Measurements from ENCODE around the gene TAAR9.
"Not testable (repeated sequence)": the region's sequence is repeated elsewhere in the genome, so short reads cannot be mapped to it uniquely, and the experiment has no call there.

TAAR9 gene

DNA sequence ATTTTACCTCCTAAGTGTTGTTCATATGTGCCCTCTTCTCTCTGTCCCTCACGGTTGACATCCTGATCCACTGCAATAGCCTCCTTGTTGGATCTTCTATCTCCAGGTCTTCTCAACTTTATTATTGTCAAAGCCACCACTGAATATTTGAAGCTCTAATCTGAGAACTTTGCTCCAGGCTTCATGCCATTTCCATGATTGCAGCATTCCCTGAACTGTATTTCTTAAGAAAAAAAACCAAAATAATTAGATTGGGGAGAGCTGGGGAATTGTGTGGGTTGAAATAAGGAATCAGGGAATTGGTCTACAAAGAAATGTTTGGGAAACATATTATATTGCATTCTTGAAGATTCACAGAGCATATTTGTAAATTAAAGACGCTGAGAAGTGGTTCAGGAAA is 22.7 kb upstream of the TAAR9 start:
- DNase-seq = no peak

DNA sequence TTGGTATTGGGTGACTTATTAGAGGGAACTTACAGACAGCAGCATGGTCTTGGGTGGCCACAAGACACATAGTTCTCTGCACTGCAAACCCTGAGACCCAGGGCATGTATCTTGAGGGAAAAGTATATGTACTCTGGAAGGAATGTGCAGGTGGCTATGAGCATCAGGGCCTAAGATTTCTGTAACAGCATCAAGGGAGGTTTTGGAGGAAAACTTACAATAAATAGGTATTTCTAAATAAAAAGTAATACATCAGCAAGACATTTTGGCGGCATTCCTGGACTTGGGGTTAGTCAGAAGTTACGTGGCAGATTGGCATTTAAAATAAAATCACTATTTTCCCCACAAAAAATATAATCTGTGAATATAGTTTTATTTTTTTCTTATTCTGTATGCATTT is 17.1 kb upstream of the TAAR9 start:
- no peak for DNase-seq

DNA sequence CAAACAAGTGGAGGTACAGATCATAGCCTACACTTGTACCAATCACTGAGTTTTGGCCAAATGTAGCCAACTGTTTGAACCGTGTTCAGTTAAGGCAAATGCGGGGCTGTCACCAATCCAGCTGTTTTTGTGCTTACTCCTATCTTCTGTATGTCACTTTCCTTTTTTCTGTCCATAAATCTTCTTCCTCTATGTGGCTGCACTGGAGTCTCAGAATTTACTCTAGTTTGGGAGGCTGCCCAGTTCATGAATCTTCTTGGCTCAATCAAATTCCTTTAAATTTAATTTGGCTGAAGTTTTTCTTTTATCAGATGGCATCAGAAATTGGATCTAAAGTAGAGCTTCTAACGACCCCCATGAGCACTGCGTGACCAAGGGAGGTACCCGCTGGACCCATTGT is 13.4 kb upstream of the TAAR9 start:
- DNase-seq = no peak

DNA sequence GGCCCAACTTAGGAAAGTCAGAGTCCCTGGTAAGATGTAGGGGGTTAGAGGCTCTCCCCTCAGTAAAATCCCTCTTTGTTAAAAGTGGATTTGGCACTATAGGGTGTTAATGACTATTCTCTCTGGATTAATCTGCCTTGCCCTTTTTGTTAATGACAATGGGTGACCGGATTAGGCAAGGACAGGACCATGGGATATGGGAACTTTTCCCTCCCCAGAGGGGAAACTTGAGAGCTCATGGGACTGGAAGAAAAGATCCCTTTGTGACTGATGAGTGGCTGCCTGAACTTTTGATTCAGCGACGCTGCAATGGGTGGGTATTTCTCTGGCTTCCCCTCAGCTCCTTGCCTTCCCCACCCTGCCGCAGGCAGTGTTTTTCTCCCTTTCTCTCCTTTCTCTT is 12.2 kb upstream of the TAAR9 start:
- DNase-seq = no peak

DNA sequence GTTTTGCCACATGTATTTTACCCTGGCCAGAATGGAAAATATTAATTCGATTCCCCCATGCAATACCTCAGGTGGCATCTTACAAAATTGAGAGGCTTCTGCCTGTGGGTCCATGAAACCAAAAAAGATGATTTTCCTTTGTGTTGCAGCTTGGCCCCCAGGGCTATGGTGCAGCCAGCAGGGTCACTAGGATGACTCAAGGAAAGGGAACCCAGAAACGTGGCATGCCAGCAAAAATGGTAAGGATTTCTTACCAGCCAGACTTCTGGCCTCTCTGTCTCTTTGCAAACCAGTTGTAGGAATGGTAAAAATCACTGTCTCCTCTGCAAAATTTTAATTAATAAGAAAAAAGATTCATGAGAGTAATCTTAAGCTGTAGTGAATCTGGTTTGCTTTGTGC is 11.6 kb upstream of the TAAR9 start:
- no peak for DNase-seq

DNA sequence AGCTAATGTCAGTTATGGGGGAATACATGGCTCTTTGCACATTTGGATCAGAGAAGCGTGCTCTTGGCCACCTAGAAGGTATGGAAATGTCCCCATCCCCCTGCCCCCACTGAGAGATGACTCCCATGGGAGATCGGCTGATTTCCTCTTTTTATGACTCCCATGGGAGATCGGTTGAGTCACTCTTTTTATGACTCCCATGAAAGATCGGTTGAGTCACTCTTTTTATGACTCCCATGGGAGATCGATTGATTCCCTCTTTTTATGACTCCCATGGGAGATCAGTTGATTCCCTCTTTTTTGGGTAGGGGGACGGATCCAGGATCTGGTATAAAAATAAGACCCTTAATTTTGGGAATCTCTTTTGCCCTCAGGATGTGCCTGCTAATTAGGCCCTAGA is 10.3 kb upstream of the TAAR9 start:
- DNase-seq = no peak

DNA sequence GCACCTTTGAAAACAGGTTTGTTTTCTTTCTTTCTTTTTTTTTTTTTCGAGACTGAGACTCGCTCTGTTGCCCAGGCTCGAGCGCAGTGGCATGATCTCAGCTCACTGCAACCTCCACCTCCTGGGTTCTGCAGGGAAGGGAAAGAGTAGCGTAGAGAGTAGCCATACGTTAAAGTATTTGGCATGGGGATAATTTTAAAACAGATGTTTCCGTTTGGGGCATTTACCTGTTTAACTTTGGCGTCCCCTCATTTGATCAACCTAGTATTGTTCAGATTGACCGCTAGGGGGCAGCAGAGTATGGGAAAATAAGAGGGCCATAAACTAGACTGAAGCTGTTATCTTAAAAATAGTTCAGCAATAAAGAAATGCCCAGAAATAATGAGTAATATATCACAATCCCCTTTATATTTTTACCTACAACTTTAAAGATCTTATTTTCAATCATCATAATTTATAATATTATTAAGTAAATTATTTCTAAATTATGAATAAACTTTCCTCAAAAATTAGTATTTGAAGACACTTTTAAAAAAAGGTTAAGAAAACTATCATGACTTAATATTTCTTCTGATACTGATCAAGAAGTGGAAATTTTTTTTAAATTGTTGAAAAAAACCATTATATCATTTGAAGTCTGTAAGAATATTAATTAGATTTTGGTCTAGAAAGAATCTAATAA is 7.6 kb upstream of the TAAR9 start:
- DNase-seq = peak; percentile 46

DNA sequence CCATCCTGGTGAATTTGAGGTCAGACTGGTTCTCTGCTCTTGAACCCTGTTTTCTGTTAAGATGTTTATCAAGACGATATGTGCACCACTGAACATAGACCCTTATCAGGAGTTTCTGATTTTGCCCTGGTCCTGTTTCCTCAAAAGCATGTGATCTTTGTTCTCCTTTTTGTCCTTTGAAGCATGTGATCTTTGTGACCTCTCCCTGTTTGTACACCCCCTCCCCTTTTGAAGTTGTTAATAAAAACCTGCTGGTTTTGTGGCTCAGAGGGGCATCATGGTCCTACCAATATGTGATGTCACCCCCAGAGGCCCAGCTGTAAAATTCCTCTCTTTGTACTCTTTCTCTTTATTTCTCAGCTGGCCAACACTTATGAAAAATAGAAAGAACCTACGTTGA is 3.5 kb upstream of the TAAR9 start:
- not testable (repeated sequence) for DNase-seq

DNA sequence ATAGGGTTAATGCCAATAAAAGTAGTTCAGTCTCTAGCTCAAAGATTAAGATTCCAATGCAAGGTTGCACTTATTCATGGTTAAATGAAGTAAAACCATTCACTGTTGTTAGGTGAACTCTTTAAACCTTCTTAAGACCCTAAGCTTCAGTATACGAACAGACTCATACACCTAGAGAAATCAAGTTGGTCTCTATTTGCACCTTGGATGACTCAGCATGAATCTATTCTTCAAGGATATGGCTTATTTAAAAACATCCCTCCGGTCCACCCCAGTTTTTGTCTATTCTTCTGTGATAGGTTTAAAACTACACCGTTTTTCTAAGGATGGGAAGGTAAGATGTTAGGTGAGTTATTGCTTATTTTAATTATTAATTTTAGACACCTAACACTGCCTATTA is 932 bp upstream of the TAAR9 start:
- no peak for DNase-seq

DNA sequence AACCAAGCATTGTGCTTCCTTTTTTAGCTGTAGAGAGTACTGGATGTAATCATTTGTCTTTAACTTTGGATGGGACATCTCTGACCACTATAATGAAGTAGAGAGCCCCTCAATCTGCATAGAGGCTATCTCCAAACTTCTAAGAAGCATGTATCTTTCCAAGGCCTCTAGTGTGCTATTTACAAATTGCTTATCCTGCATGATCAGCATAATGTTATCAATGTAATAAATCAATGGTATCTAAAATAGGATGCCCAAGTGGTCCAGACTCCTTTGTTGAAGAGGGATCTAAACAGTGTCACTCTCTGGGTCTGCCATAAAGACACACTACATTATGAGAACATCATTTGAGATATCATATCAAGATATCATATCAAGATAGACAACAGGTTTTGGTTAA is 6.7 kb downstream of the TAAR9 start:
- DNase-seq = no peak

DNA sequence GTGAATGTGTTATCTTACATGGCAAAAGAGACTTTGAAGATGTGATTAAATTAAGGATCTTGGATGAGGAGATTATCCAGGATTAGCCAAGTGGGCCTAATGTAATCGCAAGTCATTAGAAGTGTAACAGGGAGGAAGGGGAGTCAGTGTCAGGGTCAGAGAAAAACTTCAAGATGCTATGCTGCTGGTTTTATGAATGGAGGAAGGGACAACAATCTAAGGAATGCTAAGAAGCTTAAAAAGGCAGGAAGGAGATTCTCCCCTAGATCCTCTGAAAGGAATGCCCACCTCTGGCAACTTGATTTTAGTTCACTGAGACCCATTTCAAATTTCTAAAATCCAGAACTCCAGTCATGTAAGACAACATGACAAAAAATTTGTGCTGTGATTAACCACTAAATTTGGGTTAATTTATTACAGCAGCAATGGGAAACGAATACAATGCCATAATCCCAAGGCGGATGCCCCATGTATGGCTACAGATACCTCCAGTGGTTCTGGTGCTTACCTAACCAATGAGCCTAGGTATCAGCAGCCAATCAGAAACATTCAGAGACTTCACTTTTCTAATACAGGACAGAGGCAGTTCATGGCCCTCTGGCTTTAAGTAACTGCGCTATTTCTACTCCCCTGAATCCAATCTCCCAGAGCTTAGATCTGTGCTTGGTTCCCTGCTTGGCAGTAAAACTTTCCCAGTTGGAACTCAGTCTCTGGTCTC is 10.8 kb downstream of the TAAR9 start:
- no peak for DNase-seq

DNA sequence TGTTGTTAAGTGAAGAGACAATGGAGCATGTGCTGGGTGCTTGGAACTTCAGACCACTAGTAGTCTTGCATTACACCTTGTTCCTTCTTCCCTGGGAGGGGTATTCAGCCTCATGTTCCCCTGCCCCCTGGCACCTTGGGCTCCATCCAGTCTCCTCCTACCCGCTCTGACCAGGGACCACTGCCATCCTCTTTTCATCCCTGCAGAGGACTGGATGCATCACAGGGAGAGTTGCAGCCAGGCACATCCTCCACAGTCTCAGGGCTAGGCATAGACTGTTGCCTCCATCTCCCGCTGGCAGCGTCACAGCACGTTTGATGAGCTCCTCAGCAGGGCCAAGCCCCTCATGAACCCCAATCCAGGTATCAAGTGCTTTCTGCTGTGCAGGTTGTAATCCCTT is 13.1 kb downstream of the TAAR9 start:
- DNase-seq = no peak

DNA sequence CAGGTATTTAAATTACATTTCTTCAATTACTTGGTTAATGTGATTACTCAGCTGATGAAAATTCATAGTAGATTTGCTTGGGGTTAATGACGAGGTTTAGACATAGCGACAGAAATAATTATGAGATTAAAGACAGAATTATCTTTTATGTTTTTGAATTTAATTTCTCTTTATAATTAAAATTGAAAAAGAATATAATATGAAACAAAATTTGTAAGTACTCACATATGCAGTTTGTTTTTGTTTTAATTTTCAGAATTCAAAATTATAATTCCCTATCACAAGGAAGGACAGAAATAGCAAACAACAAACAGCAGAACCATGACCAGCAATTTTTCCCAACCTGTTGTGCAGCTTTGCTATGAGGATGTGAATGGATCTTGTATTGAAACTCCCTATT is 14.3 kb downstream of the TAAR9 start, which contains the start of gene TAAR8:
Gene TAAR8, plus strand, starts transcription at position 301 of the 400 bp plus-strand sequence. Its CDS starts 21 bp downstream, at position 322.
- DNase-seq = no peak

DNA sequence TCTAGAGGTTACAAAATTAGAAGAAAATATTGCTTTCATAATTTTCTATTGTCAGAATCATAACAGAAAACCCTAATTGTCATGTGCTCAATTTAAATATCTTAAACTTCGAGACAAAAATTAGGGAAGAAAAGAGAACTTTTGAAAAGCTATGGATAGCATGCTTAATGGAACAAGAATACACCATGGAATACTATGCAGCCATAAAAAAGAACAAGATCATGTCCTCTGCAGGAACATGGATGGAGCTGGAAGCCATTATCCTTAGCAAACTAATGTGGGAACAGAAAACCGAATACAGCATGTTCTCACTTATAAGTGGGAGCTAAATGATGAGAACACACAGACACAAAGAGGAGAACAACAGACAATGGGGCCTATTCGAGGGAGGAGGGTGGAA is 22.0 kb downstream of the TAAR9 start:
- not testable (repeated sequence) for DNase-seq

DNA sequence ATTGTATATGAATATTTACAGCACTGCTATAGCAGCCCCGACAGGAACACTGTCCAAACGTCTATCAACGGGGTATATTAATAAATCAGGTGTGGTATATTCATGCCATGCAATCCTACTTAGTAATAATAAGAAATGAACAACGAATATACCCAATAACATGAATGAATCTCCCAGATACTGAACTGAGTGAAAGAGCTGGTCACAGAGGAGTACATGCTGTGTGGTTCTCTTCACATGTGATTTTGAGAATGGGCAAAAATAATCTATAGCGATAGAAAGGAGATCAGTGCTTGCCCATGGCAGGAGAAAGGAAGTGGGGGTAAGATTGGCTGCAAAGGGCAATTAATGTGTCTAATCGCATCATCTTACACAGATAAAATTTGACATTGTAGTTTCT is 28.3 kb downstream of the TAAR9 start:
- DNase-seq = no peak

DNA sequence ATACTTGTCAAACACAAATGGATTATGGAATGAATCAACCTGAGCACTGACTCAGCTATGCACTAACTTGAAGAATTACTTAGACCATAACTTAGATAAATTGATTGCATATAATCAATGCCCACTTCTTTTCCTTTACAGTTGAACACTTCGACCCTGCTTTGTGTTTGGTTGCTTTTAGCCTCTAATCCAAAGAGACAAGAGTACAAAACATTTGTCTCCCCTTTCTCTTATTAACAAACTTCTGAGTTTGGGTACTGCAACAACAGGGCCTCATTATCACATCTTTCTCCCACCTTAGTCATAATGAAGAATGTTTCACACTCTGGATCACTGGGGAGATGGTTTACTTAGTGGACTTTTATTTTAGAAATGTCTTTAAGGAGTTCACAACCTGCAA is 29.5 kb downstream of the TAAR9 start:
- no peak for DNase-seq

DNA sequence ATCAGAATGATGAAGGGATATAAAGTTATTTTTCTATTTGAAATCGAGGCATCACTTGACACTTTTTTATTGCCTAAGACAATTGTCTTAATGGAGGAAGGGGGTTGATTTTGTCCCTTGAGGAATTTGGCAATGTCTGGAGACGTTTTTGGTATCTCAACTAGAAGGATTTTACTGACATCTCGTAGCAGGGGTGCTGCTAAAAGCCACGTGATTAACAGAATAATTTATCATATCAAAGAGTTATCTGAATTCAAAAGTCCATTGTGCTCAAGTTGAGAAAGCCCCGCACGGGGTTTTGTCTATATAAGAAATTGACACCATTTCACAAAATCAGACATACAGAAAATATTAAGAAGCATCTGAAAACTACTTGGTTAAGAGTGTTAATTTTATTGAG is 30.5 kb downstream of the TAAR9 start:
- DNase-seq = no peak

DNA sequence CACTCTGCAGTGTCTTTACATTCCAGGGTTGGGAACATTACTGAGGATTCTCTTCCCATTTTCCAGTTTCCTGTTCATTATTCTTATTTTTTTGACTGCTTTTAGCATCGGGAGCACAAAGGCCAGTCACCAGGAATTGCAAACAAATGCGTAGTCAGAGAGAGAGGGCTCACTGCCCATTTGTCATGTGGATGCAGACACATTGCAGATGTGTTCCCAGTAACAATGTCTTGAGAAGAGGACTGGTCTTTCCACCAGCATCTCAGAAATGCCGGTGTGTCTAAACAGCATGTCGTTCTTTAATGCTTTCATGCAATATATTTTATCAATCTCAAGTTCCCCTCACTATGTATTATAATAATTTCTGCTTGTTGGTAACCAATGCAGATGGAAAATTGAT is 31.1 kb downstream of the TAAR9 start:
- no peak for DNase-seq

DNA sequence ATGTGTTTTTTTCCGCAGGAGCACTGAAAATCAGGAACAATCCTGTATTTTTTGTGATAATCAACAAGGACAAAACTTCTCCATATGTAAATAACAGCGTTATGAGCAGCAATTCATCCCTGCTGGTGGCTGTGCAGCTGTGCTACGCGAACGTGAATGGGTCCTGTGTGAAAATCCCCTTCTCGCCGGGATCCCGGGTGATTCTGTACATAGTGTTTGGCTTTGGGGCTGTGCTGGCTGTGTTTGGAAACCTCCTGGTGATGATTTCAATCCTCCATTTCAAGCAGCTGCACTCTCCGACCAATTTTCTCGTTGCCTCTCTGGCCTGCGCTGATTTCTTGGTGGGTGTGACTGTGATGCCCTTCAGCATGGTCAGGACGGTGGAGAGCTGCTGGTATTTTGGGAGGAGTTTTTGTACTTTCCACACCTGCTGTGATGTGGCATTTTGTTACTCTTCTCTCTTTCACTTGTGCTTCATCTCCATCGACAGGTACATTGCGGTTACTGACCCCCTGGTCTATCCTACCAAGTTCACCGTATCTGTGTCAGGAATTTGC is 32.2 kb downstream of the TAAR9 start, which contains the start of gene TAAR6:
Gene TAAR6, plus strand, starts transcription at position 102 of the 557 bp plus-strand sequence. Its CDS starts 0 bp downstream, at position 102.
- no peak for DNase-seq

DNA sequence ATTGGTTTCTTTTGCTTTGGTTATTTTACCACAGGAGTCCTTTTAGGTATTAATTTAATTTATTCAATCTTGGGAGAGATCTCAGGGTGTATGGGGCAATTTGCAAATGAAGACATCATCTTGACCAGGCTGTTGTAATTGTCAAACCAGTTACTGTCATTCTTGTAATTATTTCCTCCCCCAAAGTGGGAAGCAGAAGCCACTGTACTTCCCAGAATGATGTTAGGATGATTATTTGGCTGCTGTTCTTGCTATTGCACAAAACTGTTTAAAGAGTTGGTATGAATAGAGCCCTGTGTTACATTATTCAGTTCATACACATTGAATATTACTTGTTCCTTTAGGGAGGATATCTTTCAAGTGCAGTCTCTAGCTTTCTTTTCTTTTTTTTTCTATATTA is 33.7 kb downstream of the TAAR9 start:
- DNase-seq = no peak

DNA sequence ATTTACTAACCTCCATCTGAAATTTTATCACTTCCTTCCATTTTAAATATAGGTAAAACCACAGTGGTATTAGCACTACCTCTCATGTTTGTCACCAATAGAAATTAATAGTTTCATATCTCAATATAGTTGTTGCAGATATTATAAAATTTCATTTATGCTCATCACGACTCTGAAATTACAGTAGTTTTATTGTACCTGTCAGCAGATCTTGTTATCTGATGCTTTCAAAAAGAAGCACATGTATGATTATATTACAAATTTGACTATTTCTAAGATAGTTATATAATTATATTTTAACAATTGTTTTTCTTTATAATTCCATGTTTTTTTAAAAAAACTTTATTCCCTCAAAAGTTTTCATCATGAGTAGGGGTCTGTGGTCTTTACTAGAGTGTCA is 46.6 kb downstream of the TAAR9 start:
- no peak for DNase-seq

DNA sequence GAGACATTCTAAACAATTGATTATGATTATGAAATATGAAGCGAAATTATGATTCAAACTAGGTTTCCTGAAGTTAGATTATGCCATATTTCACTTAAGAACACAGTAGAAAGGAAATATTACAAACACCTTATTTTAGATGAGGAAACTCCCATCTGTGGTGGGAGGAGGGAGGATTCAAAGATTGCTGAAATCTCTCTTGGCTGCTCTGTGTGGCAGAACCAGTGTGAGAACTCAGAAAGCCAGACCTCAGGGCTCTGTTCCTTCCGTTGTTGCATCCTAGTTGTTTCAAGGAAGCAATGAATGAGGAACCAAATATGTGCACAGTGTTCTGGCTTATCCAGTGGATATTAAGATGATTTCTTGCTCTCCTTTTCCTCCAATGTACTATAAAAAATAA is 49.3 kb downstream of the TAAR9 start:
- no peak for DNase-seq
